CD4-positive, alpha-beta T cell treated with Interleukin-15 for 1 hour (primary cell): ENCODE data around the gene STK16.
"Not testable (repeated sequence)": the region's sequence is repeated elsewhere in the genome, so short reads cannot be mapped to it uniquely, and the experiment has no call there.

ENCODE experiments used
- DNase-seq: peaks from one replicate; pipeline ENCODE4 v3.0.0-alpha.2; 2020

The STK16 gene

DNA sequence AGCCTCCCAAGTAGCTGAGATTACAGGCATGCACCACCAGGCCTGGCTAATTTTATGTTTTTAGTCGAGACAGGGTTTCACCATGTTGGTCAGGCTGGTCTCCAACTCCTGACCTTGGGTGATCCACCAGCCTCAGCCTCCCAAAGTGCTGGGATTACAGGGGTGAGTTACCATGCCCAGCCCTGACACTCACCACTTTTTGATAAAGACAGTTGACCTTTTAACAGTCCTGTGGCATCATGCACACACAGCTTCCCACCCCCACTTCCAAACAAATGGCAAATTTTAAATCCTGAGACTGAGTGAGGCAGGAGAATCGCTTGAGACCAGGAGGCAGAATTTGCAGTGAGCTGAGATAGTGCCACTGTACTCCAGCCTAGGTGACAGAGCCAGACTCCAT, 27.7 kb downstream of the STK16 start:
- DNase-seq, result no peak

DNA sequence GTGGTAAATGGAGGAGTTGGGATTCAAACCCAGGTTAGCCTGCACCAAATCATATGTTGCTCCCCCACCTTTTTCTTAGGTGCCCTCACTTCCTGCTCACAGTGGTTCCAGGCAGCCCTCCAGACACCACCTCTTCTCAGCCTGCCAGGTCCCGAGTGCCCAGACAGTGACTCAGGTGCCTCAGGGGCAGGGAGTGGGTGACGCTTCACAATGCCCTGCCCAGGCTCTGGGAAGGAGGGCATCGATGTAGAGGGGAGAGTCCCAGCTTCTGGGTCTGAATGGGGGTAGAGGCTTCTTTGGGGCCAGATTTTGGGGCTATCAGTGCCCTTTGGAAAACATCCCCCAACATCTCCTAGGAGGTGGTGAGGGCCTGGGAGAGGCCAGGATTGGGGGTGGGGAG, 28.7 kb downstream of the STK16 start:
- no peak for DNase-seq

DNA sequence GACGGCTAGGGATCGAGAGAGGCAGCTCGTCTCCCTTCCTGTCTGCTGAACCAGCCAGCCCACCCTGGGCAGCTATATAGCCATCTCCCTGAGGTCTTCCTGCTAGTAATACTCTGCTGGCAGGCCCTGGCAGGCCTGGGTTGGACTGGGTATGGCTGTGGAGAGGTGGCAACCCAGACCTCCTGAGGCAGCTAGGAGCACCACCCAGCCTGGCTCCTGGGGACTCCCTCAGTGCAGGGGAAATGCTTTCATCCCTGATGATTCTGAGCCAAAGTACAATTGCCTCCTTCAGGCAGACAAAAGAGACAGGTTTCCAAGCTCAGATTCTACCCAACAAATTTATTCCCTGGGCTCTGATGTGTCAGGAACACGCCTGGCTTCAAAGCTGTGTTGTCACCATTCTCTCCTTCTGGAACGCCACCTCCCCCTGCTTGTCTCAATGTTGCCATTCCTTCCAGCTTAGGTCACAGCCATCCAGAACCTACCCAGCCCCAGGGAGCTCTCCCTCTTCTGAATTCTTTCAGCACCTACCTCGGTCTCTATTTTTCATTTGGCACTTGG, 29.2 kb downstream of the STK16 start:
- no peak for DNase-seq

DNA sequence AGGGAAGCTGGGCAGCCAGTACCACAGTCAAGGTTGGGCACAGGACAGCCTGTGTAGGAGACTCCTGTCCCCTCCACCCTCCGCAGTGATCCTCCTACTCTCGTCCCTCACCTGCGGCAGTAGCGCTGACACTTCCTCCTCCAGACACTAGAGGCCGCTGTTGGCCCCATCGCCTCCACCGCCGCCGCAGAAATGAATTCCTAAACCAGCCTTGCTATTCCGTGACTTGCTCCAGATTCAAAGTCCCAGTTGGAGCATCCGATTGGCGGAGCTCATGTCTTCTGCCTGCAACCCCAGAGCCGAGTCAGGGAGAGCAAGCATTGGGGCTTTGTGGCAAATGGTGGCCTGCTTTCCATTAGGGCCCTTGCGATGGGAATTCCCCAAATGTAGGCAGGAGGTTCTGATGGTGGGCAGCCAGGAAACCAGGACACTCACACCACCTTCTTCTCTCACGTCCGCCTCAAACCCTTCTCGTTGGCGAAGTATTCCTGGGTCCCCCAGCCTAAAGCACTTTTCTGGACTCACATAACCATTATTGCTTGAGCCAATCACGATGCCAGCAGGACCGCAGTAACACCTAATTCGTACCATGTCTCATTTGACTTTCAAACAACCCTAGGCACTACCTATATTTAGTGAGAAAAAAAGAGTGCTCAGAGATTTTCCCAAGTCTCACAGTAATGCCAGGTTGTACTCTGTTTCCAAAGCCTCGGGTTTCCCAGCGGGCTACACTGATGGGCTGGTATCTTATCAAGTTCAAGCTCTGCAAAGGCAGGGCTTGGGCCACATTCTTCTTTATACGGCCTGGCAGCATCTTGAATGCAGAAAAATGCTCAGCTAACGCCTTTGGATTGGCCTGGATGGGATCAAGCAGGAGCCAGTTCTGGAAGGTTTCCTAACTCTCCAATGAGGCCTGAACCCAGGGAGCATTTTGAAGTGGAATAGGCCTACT, 32.7 kb downstream of the STK16 start:
- DNase-seq, result peak; percentile 74

DNA sequence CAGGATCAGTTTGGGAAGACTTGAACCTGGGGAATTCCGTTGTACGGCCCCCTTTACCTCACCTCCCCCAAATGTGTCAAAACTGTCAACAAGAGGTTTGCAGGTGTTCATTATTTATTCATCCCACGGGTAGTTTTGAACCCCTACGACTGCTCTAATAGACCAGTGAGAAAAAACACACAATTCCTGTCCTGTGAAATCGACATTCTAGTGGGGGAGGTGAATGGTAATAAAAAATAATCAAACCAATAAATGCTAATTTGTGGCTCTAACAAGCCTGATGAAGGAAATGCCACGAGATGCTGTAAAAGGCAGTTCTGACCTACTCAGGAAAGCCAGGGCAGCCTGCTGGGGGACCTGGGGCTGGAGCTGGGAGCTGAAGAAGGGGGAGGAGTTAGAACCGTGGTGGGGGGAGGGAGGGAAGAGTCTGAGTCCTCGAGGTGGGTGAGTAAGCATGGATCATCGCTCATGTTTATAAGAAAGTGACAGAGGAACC, 33.4 kb downstream of the STK16 start:
- no peak for DNase-seq

DNA sequence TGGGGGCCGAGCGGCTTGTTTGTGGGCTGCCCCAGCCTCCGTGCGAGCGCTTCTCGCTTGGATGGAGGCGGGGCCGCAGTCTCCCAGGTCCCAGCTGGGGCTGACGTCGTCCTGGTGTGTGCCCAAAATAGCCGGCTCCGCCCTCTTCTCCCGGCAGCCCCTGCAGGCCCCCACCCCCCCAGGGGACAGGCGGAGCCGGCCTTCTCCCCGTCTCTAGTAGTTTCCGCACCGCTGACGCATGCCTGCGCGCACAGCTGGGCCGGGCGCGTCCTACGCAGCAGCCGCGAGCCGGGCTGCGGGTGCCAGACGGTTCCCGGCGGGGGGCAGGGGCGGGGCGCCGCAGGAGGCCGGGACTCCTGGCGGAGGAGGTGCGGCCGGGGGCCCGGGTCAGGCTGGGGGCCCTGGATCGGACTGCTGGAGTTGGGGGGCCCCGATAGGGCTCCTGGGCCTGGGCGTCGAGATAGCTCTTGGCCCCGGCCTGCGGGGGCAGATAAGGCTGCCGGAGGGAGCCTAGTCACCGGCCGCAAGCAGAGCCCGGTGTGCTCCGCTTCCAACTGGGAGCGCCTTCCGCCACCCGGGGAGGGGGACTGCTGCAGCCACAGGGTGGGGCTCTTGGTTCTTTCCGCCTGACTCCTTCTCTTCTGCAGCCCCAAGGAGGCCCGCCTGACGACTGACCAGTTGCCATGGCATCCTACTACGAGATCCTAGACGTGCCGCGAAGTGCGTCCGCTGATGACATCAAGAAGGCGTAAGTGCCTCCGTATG, 34.1 kb downstream of the STK16 start, which contains the start of gene DNAJB2:
Gene DNAJB2, plus strand, starts transcription at position 216 of the 765 bp plus-strand sequence. Its CDS starts 468 bp downstream, at position 684.
- DNase-seq, result peak; percentile 100

DNA sequence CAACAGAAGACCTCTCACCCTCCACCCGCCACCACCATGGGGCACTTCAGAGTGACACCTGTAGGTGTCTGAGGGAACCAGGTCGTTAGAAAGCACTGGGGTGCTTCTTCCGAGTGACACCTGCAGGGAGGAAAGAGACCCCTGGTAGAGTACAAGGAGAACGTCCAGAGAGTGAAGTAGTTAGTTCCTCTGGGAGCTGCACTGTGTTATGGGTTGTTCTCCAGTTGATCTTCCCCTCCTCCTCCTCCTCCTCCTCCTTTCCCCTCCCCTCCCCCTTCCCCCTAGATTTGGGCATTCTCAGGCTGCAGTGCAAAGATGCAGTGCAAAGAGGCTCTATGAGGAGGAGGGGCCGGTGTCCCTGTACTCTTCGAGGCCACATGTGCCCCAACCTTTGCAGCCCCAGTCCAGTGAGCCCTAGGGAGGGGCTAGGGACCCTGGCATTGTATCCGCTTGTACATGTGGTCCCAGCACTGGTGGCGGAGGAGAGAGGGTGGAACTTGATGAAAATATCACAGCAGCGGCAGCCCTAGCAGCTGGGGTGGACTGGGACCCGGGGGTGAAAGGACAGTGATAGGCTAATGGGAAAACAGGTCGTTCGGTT, 34.7 kb downstream of the STK16 start:
- DNase-seq, result no peak

DNA sequence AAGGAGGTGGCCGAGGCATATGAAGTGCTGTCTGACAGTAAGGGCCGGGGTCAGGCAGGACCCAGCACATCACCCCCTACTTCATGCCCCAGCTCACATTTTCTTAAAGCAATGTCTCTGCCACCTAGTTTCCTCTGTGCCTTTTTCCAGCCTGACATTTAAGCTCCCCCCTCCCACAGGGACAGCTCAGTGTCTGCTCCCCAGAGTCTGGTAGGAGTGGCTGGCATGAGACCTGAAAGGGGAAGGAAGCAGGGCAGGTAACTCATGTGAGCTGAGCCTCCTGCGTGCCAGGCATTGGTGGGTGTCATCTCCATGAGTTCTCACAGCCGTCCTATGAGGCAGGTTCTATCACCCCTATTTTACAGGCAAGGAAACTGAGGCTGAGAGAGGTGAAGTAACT, 35.4 kb downstream of the STK16 start:
- DNase-seq, result no peak

DNA sequence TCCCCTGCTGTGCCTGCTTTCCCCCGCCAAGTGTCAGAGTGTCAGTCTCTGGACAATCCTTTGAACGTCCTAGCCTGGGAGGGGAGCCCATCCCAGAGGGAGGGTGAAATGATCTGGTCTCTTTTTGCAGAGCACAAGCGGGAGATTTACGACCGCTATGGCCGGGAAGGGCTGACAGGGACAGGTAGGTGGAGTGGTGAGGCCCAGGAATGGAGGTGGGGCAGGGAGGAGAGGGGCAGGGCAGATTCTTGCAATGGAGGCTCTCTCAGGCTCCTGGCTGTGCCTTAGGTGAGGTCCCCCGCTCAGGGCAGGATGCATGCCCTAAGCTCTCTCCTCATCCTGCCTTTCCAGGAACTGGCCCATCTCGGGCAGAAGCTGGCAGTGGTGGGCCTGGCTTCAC, 36.3 kb downstream of the STK16 start:
- DNase-seq, result no peak

DNA sequence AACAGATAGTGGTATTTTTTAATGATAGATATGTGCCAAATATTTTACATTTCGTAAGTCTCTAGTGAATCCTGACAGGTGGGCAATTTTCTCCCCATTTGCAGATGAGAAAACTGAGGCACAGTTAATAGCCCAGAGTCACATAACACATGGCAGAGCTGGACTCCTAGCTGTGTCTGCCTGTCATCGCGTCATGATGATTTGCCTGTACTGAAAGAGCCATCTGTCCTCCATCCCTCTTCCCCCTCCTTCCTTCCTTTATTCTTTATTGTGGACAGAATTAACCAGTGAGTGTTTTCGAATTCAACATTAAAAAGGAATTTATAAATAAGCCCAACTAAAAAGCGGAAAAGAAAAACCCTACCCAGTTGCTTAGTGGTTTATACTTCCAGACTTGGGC, 37.1 kb downstream of the STK16 start:
- DNase-seq, result no peak

DNA sequence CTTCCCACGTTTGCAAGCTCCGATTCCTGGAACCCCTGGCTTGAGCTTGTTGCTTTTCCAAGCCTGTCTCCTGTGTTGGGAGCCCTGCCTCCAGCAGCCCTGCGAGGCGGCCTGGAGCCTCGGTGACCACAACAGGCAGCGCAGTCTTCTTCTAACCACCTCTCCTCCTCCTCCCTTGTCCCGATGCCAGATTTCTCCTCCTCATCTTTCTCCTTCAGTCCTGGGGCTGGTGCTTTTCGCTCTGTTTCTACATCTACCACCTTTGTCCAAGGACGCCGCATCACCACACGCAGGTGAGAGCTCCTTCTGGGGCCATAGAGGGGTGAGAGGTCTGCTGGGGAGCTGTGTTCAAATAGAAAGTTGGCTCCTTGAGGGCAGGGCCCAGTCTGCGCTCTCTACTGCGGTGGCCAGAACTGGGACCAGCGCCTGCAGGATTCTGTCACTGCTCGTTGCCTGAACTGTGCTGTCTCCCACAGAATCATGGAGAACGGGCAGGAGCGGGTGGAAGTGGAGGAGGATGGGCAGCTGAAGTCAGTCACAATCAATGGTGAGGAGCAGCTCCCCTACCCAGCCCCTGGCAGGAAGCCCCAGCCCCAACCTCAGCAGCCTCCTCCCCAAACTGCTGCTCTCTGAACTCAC, 37.8 kb downstream of the STK16 start:
- no peak for DNase-seq

DNA sequence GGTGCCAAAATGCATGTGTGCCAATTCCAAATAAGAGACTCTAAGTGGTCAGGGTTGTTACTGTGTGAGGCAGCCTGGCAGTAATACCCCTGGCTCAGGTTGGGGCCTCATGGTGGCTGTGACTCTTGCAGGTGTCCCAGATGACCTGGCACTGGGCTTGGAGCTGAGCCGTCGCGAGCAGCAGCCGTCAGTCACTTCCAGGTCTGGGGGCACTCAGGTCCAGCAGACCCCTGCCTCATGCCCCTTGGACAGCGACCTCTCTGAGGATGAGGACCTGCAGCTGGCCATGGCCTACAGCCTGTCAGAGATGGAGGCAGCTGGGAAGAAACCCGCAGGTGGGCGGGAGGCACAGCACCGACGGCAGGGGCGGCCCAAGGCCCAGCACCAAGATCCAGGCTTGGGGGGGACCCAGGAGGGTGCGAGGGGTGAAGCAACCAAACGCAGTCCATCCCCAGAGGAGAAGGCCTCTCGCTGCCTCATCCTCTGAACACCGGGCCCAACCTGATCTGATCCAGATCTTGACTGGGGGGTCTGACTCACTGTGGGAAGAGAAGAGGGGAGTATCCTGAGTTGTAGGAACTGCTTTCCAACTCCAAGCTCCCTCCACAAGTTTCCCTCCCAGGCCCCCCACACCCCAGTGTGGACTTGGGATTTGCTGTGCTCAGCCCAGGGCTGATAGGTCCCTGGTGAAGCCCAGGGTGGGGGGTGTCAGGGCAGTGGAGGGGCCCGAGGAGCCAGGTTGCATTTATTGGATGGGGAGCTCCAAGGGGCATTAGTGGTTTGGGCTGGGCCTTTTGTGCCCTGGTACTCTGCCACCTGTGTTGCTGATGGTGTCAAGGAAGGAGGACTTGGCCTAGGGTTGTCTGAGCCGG, 39.5 kb downstream of the STK16 start:
- DNase-seq, result no peak

DNA sequence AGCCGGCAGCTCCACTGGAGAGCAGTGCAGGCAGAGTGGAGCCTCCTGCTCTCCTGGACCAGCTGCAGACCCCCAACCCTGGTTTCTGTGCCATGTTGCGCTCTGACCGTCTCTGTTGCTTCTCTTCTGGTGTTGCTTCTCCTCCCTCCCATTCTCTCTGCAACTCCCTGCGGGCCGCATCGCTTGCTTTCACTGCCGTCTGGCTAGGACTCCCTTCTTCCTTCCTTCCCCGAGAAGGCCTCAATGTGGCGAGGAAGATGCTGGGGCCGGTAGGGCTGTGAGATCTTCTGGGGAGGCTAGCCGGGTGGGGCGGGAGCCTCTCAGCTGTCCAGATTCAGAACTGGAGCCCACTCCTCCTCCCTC, 40.1 kb downstream of the STK16 start:
- DNase-seq, result no peak

DNA sequence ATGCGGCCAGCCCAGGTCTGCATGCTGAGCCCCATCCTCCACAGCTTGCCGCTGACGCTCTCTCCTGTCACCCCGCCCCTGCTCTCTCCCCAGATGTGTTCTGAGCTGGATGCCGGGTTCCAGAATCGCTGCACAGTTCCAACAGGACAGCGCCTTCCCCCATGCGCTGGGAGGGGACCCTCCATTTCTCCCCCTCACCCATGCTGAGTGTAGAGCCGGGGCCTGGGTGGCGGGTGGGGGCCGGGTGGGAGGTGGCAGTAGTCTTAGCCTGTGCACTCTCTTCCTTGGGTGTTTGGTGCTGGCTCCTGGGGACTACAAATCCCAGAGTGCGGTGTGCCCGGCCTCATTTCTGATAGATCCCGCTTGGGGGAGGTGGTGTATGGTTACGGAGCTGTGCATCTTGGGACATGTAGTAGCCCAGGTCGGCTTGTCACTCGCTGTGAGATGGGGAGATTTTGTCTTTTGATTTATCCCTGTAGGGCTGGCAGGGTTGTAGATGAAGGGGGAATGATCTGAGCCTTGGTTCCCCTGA, 40.7 kb downstream of the STK16 start:
- no peak for DNase-seq

DNA sequence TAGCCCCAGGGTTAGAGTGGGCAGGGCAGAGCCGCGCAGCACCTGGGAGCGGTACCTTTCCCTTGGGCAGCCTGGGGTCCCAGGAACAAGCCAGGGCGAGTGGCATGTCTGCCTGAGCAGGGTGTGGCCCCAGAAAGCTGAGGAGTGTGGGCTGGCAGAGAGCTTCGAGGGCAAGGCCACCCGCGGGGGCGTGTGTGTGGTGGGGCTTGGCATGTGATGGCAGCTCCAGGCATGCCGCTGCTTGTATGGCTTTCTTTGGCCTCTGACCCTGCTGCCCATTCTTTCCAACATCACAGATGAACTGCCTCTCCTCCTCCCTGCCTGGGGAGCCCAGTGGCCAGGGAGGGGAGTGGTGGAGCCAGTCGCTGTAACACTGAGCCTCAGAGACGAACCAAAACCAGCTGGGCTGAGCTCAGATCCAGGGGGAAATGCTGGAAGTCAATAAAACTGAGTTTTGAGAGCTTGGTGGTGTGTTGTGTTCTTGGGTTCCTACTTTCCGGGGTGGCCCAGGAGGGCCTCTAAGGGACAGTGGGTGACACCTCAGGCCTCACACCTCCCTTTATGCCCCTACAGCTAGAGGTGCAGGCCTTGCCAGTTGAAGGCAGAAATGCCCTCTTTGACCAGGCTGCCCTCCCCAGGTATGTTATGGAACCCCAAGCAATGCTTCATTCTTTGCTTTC, 41.3 kb downstream of the STK16 start:
- no peak for DNase-seq

DNA sequence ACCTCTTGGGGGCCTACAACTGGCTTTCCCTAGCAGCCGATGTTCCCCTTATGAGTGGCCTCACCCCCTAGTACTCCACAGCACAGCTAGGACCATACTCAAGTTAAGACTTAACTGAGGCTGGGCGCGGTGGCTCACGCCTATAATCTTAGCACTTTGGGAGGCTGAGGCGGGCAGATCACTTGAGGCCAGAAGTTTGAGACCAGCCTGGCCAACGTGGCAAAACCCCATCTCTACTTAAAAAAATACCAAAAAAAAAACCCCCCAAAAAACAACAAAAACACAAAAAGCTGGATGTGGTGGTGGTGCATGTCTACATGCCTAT, 41.8 kb downstream of the STK16 start:
- DNase-seq, result not testable (repeated sequence)

DNA sequence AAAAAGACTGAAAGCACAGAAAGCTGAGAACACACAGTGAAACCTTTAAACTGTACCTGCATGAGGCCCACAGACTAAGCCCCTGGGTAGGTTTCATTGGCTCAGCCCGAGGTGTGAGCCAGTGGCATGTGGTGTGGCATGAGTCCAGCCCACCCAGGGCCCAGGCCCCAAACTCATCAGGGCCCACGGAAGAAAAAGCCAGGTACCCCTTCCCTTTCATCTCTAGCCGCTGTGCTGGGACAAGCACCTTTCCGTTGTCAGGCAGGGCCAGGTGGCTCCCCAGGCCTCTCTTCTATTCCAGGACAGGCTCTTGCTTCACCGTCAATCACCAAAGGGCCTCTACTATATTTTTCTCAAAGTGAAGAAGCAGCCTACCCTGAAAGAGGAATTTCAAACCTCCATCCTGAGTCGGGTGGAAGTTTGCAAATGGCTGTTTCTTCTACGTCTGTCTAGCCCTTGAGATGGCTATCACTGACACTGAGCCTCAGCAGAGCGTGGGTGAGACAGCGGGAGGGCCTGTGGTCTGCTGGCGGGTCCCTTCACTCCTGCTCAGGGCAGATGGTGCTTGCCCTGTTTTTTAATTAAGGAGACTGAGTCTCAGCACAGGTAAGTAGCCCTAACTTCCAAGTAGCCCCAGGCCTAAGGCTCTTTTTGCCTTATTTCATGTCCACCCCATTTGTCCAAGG, 42.4 kb downstream of the STK16 start:
- DNase-seq, result no peak

DNA sequence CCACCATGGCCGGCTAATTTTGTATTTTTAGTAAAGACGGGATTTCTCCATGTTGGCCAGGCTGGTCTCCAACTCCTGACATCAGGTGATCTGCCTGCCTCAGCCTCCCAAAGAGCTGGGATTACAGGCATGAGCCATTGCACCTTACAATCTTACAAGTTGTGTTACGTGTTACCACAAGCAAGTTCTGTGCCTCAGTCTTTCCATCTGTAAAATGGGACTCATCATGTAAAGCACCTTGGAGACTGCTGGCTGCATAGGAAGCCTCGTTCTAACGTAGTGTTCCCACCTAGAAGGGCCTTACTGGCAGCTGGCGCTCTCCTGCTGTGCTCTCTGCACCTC, 43.9 kb downstream of the STK16 start:
- no peak for DNase-seq

DNA sequence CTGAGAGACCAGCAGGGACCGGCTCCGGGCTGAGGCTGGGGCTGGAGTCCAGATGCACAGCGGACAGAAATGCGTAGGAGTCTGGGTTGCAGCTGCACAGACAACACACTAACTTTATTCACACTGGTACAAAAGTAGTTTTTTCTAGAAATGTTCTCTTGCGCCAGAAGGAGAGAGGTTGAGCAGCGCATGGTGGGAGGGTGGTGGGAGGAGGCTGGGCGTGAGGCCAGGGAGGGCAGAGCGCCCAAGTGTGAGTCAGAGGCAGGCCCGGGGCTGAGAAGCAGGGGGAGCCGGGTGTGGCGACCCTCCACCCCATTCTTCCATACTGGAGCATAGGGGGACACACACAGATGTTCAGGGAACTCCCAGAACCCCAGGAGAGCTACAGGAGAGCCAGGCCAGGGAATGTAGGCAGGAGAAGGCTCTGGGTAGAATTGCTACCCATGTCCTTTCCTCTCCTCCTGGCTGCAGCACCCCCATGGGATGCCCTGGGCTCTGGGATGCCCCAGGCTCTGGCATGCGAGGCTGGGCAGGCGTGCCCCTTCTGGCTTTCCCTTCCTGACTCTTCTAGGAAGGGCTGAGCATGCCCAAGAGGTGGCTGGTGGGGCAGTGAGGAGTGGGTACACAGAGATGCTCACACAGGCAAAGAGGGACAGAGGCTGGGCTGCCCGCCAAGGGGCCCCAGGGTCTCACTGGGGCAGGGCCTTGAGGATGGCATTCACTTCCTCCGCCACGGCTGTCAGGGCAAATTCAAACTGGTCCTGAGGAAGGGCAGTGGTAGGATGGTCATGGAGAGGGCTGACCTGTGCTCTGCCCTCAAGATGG, 44.5 kb downstream of the STK16 start:
- no peak for DNase-seq
